MV-4-11 (cell line): ENCODE results near the gene RECQL.
A peak's percentile ranks its signal among the peaks of the same experiment; 100 is the strongest.
"Not testable (repeated sequence)": the region's sequence is repeated elsewhere in the genome, so short reads cannot be mapped to it uniquely, and the experiment has no call there.

Source experiments
- DNase-seq: peaks from one replicate; lab custom pipeline; 2025; lab: John Stamatoyannopoulos, UW

RECQL gene

DNA sequence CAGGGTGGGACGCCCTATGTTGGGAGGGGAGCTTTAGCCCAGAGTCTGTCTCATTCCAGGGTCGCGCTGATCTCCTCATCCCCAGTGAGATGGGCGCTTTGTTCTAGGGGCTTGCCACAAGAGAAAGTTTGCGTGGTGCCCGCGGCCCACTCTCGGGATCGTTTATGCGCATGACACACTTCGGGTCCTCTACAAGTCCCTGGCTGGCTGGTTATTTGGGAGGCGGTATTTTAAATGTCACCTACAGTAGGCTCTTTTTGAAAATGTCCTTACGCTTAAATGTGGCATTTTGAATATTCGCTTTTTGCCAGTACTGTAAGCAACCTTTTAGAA is 695 bp upstream of the RECQL start:
- peak; percentile 2 for DNase-seq

DNA sequence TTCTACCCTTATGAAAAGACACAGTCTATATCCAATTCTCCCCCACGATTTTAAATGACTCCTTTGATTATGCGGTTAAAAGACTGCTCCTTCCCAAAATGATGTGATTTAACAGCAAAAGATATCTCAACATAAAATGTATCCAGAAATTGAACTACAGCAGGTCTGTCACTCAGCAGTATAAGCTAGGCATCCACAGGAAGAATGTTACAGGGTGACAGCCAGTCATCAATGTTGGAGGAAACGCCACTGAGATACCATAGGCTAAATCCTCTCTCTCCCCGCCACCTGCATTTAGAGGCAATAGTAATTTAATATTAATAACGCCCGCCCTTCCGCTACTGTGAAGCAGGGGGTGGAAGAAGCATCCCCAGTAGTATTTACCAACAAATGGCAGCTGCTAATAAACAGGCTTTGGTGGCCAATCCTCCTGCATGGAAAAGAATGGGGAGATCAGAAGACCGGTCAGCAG is 613 bp downstream of the RECQL start:
- no peak for DNase-seq

DNA sequence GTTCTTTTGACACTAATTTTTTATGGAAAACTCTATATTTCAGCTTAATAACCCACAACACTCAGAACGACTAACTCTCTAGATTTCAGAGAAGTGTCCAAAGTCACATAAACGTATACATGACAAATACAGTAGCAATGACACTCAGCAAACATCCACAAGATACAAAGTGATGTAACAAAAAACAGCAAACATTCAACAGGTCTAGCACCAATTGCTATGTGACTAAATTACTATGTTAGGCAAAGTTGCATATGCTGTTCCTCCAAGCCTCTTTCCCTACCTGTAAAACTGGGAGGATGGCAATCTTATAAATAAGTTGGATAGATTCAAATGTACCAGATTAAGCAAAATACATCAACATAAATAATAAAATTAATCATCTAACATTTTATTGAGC is 1.7 kb downstream of the RECQL start:
- no peak for DNase-seq

DNA sequence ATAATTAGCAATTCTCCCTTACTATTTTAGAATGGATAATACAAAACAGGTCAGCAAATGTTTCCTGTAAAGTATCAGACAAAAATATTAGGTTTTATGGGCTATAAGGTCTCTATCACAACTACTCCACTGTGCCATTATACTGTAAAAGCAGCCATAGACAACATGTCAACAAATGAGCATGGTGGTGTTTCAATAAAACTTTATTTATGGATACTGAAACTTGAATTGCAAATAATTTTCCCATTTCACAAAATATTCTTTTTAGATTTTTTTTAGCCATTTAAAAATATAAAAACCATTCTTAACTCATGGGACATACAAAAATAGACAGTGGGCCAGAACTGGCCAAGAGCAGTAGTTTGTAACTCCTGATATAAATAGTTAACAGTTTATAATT is 15.4 kb downstream of the RECQL start:
- DNase-seq, result no peak

DNA sequence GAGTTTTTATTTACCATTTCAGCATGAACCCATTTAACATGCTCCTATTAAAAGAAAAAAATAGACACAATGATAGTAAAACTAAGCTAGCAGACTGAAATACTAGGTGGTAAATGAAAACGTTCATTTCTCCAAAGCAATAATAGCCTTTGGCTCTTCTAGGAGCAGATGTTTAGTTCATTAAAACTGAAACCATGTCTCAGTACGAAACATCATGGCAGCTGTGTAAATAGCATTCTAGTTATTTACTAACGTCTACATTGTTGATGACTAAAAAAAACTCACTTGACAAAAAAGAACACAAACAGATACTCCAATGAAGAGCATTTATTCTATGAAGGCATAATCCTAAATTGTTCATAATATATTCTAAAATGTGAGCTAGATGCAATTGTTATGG is 17.9 kb downstream of the RECQL start:
- no peak for DNase-seq

DNA sequence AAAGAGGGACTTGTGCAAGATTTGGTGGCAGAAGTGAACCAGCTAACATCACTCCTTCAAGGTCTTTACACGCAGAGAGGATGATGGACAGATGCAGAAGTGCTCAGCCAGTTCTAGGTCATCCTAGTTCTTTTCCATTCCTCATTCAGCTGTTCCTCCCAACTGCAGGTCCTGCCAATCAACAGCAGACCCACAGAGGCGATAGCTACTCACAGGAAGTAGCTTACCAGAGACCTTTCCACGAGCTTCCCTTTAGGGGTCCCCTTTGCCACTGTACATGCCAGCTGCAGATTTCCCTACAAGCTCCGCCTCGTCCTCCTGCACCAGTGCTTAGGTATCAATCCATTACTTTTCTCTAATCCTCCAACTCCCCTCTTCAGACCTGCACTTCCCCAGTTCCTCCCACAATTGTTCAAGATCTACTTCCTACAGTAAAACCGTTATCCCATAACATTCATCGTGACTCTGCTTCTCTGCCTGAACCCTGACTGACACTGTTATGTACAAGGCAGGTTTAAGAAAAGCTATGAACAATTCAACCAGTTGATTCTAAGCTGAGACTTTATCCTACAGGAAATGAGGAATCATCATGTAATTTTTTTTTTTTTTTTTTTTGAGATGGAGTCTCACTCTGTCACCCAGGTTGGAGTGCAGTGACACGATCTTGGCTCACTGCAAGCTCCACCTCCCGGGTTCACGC is 22.5 kb downstream of the RECQL start:
- DNase-seq, result peak; percentile 87

DNA sequence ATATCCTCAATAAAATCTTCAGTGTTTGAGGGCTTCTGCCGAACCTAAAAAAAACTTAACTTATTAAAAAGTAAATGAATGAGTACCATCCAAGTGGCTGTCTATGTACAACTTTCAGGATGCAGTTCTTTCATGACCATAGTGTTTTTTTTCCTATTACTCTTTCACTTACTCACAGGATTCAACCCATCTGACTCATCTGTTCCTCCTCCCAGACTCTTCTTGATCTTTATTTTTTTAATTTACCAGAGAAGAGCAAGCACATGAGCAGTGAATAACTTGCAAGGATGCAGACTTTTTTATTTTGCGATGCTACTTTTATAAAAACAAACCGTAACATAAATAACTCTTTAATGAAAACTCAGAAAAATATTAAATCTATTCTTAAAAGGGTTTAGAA is 24.5 kb downstream of the RECQL start:
- DNase-seq, result no peak

DNA sequence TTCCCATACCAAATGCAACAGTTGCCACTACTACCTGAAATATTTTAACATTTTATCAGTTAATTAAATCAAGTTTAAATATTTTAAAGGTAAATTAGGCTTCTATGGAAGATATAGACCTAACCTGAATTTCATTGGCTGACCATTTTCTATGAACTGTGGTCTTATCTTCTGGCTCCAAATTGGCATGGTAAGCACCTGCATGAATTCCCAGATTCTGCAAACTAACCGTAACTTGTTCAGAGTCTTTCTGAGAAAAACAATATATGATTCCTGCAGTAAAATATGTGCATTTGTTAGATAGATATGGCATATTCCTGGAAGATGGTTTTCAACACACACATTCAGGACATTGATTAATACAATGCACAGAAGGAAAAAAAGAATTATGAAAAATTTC is 25.9 kb downstream of the RECQL start:
- DNase-seq, result no peak

DNA sequence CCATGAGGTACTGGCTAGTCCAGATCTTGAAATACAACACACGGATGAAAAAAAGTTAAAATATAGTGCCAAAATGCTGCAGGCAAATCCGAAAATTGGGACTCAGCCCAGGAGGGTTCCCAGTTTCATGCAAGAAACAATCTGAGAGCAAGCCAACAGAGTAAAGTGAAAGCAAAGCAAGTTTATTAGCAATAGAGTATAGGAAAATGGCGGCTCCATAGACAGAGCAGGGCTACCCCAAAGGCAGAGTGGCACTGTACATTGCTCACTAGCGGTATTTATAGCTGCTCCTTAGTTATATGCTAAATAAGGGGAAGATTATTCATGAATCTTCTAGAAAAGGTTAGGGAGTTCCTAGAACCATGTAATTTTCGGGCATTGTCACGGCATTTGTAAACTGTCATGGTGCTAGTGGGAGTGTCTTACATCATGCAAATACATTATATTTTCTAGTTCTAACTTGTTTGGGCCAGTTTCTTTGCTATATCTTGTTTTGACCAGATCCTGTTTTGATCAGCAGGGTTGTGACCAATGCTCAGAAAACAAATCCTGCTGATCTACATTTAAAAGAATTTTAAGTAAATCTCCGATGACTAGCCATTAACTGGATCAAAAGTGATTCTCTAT is 29.1 kb downstream of the RECQL start:
- no peak for DNase-seq

DNA sequence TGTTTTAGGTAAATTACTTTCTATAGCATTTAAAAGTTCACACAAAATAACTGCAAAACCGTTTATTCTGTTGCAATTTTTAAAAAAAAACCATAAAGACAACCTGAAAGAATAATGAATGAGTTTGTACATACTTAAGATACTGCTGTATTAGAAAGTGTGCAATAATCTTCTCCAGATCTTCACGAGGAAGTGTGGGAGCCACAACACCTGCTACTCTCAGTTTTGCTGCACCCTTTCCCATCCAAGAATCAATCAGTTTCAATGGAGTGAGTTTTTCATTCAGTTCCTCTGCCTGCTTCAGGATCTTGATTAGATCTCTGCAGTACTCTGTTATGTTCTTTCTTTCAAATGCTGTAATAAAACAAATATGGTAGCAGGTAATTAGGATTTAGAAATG is 30.1 kb downstream of the RECQL start:
- DNase-seq, result no peak

DNA sequence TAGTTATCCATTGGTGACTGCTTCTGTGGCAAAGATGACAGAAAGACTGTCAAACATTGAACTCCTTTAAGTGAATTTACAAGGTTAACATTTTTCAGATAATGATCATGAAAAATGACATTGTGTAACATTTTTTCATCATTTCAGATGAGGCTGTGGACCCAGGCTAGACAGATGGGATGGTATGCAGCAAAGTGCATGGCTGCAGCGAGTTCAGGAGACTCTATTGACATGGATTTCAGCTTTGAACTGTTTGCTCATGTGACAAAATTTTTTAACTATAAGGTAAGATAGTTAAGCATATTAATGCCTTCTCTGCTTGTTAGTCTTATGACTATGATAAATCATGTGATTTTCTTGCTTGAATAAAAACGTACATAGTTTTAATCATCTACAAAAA is 34.1 kb downstream of the RECQL start:
- DNase-seq, result not testable (repeated sequence)

DNA sequence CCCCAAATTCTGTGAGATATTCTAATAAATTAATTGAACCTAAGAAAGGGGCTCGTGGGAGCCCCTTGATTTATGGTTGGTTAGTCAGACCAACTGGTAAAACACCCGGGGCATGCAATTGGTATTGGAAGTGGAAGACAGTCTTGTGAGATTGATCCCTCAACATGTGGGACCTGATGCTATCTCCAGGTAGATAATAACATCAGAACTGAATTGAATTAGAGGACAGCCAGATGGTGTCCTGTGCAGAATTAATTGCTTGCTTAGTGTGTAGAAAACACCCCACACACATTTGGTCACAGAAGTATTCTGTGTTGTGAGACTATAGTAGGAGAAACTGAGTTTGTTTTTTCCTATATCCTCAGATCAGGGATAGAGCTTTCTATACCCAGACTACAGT is 42.0 kb downstream of the RECQL start:
- DNase-seq, result no peak

DNA sequence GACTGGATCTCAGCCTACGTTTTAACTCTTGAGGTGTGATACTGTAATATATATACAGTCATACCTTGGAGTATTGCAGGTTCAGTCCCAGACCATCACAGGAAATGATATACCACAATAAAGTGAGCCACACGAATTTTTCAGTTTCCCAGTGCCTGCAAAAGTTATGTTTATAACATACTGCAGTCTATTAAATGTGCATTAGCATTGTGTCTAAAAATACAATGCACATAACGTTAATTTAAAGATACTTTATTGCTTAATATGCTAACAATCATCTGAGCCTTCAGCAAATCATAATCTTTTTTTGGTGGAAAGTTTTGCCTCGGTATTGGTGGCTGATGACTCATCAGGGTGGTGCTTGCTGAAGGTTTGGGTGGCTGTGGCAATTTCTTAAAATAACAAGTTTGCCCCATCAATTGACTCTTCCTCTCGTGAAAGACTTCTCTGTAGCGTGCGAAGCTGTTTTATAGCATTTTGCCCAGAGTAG is 45.1 kb downstream of the RECQL start:
- DNase-seq, result peak; percentile 89

DNA sequence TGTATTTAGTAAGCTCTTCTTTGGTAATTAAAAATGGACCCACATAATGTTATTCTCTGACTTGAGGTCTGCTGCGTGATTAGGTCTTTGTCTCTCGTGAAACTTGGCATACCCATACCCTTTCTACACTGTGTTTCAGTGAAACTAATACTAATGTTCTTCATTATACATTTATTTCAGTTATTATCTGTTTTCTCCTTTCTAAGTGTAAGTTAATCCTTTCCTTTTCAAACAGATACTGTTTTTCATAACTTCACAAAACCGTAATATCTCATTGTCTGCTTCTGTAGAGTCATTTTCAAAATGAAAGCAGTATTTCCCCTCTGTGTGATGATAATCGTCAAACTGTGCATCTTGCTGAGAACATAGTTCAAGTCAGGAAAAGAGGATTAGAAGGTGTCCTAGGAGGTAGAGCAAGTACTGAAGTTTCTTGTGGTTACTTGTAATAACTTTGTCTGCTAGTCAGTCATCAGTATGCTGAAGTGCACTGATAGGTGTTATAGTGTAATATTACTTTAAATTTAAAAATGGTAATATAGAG is 48.1 kb downstream of the RECQL start:
- no peak for DNase-seq

DNA sequence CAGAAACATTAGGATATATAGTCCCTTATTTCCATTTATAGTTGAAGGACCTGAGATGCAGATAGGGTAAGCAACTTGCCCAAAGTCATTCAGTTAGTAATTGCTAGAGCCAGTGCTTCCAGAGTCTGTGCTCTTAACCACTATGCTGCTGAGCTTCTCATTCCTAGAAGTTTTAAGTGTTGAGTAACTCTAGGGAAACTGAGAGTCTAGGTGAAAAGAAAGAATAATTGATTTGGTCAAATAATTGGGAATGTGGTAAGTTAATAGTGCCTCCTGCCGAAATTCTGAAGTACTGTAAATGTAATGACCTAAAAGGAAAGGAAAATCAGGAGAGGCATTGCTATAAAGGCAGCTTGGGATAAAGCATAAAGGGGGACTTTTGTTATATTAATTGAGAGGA is 49.9 kb downstream of the RECQL start:
- DNase-seq, result no peak

DNA sequence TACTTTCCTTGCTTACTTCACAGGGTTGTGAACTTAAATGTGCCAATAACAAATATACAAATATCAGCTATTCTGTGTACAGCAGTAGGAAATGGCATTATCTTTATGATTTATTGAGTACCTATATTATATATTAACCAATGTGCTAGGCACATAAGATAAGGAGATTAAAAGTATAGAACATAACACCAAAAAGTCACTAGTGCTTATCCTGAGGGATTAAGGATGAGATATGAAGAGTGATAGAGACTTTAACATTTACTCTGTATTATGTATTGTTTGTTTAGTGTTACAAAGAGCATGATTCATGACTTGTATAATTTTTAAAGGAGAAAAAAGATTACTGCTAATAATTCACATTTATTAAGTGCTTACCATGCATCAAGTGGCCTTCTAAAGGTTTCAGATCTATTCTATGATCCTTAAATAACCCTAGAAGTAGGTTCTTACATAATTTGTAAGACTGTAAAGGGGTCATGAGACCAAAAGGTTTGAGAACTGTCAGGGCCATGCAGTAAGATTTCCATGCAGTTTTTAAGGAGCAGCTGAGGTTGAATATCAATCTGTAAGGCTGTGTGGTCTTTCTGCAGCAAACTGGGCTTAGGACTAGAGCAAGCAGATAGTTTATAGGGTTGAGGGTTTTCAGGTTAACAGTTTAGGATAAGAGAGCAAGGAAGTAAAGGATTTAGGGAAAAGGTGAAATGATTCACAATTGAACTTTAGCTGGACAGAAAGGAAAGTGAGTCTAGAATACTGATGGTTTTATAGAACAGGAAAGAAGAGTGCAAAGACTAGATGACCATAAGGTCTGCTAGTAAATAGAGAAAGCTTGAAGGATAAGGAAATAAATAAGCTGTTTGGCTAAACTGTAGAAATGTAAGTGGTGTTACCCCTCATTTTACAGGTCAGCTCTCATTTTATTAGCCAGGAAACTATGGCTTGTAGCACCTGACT is 57.0 kb downstream of the RECQL start:
- DNase-seq, result no peak

DNA sequence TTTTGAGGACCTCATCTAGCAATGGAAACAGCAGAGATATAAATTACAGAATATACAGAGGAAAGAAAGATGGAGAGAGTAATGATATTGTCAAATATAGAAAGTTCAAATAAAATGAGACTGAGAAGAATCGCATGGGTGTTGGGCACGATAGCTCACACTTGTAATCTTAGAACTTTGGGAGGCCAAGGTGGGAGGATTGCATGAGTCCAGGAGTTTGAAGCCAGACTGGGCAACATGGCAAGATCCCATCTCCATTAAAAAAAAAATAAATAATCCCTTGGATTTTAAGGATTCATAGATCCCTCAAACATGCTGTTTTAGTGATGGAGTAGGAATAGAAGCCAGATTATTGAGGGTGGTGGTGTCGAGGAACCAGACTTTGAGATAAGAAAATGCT is 62.1 kb downstream of the RECQL start:
- no peak for DNase-seq

DNA sequence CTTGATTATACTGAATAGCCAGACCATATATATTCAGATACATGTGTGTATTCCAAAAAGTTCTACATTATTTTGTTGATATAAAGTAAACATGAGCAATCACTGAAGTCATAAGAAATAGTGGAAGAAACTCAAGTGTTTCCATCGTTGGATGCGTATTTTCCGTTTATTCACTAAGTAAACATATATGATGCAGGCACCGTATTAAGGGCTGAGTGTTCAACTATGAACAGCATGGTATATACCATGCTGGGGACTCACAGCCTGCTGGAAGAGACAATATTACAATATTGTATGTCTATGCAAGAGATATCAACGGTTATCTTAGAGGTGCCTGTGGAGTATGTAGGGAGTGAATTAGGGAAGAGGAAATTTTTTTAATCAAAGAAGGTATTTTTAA is 62.8 kb downstream of the RECQL start:
- no peak for DNase-seq

DNA sequence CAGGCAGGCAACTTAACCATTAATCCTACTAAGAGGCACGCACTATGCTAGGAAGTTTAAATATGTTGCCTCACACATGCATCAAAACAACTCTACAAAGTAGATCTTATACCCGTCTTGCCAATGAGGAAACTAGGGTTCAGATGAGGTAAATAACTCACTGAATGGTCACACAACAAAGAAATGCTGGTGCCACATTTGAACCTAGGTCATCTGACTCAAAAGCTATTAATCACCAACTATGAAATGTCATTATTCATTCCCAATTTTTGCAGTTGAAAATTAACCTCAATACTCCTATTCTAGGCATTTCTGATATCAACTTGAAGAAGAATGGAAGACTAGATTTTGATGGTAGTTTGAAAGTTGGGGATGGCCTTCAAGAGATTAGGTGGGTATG is 66.7 kb downstream of the RECQL start:
- DNase-seq, result no peak

DNA sequence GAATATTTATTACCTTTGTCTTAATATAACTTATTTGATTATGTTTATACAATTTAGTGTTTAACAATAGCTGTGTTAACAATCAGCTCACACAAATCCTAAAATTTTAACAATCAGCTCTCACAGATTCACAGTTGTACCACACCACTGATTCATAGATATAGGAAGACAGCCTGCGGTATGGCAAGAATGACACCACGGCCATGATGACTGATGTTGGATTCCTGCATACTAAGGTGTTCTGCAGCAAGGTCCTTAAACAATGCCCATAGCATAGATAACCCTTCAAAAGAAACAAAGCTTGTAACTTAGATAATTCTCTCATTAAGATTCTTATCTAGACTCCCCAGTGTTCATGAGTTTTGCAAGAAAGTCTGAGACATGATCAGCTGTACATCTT is 67.9 kb downstream of the RECQL start:
- DNase-seq, result no peak

DNA sequence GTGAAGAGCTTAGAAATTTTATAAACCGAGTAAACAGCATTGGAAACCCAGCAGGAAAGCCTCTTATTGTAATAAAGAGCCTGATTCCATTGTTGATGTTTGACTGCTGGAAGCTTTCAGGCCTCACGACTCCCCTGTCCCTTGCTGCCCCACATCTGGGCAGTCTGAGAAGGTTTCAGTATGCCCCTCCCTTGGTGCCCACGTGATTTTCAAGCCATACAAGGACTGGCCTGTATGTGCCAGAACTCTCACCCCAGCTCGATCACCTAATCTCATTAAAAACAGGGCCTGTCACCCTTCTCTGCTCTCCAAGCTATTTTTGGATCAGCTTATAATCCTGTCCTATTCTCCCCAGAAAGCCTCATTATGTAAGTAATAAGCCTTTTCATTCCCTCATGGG is 71.4 kb downstream of the RECQL start:
- DNase-seq, result no peak

DNA sequence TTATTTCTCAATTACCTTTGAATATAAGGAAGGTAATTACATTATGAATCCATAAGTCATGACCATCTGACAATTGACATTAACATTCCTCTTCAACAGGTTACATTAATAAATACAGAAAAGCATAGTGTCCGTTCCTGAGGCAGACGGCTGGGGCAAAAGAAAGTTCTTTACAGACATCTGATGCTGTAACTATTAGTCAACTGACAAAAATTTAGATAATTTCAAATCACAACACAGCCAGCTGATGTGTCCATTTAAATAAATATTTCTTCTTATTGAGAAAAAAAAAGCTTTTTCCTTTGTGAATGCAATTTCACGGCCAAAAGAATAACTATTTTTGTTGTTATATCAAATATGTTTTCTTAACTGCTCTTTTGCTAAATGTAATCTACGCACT is 73.2 kb downstream of the RECQL start:
- DNase-seq, result no peak
